ENCODE data around the gene VPS4A. TPM values are rescaled to one million over a fixed set of nuclear protein-coding genes. Genes with fewer than 3 reads are reported as not detected.

The VPS4A gene
- total RNA-seq, 1 donor from 2014 or later: 25.2 TPM

GRCh38 chr16:69366431-69366830 is 55.3 kb downstream of the VPS4A start:
- DNase-seq: no peak

- no peak for DNase-seq
Measured at GRCh38 chr16:69367980-69368379, 56.8 kb downstream of the VPS4A start.

- DNase-seq: no peak
Measured at GRCh38 chr16:69368866-69369265, 57.7 kb downstream of the VPS4A start.

GRCh38 chr16:69371564-69371963 is 60.4 kb downstream of the VPS4A start:
- no peak for DNase-seq

GRCh38 chr16:69373019-69373418 is 61.9 kb downstream of the VPS4A start:
- DNase-seq: no peak

Other genes starting within 250 kb of the VPS4A start
- 2.3 TPM for gene HAS3, start 205.7 kb upstream of the VPS4A start, total RNA-seq
- gene CHTF8, start 178.8 kb upstream of the VPS4A start, total RNA-seq: 82.4 TPM
- 15.1 TPM for gene UTP4, start 178.7 kb upstream of the VPS4A start, total RNA-seq
- 63.9 TPM for gene SNTB2, start 124.2 kb upstream of the VPS4A start, total RNA-seq
- gene PDF, start 19.2 kb downstream of the VPS4A start, total RNA-seq: 12.0 TPM
- gene COG8, start 28.2 kb downstream of the VPS4A start, total RNA-seq: 41.7 TPM
- 14.7 TPM for gene NIP7, start 28.4 kb downstream of the VPS4A start, total RNA-seq
- gene TMED6, start 40.4 kb downstream of the VPS4A start, total RNA-seq: not detected
- gene TERF2, start 74.7 kb downstream of the VPS4A start, total RNA-seq: 18.7 TPM
- 47.9 TPM for gene CYB5B, start 113.3 kb downstream of the VPS4A start, total RNA-seq